MCF 10A (cell line): Measurements from ENCODE around the gene PLEK2. TPM values are rescaled to one million over a fixed set of nuclear protein-coding genes. Genes with fewer than 3 reads are reported as not detected.
A peak's percentile ranks its signal among the peaks of the same experiment; 100 is the strongest.

ENCODE experiments used
- BruUV-seq: library from RNA; stranded (reverse); fragments of 400-500 nt; replicated peaks from 2 replicates; lab custom pipeline; 2021; lab: Mats Ljungman, UMichigan
- CTCF ChIA-PET: fragments of 300-600 bp; sonication (Branson Sonifier 250); formaldehyde crosslinking; extraction: SDS; loops from one replicate; lab custom pipeline; 2021; ENCODE audit warnings: antibody characterized with exemption, inconsistent platforms; lab: Yijun Ruan, JAX
- POLR2A ChIA-PET: fragments of 300-600, 350-650 bp; sonication (Branson Sonifier 250); formaldehyde crosslinking; extraction: SDS; loops from one replicate; lab custom pipeline; 2020; ENCODE audit warnings: antibody characterized with exemption, inconsistent platforms; lab: Yijun Ruan, JAX
- DNase-seq: peaks from one replicate; pipeline ENCODE4 v3.0.0-alpha.2; 2018; ENCODE audit not compliant: unreplicated experiment
- H3K27ac Mint-ChIP-seq: one replicate; pipeline ENCODE4 v1.8.0; 2022; ENCODE audit warnings: mild to moderate bottlenecking, low read depth, mixed read lengths; ENCODE audit not compliant: unreplicated experiment
- H3K27me3 Mint-ChIP-seq: one replicate; pipeline ENCODE4 v1.8.0; 2022; ENCODE audit warnings: mixed read lengths; ENCODE audit not compliant: insufficient read depth, unreplicated experiment
- H3K36me3 Mint-ChIP-seq: one replicate; pipeline ENCODE4 v1.8.0; 2022; ENCODE audit warnings: mild to moderate bottlenecking, moderate library complexity, mixed read lengths; ENCODE audit not compliant: insufficient read depth, unreplicated experiment
- H3K4me1 Mint-ChIP-seq: one replicate; pipeline ENCODE4 v1.8.0; 2022; ENCODE audit warnings: mixed read lengths; ENCODE audit not compliant: insufficient read depth, unreplicated experiment
- H3K4me3 Mint-ChIP-seq: one replicate; pipeline ENCODE4 v1.8.0; 2022; ENCODE audit warnings: mild to moderate bottlenecking, moderate library complexity, mixed read lengths; ENCODE audit not compliant: unreplicated experiment
- H3K9me3 Mint-ChIP-seq: one replicate; pipeline ENCODE4 v1.8.0; 2022; ENCODE audit warnings: mixed read lengths; ENCODE audit not compliant: unreplicated experiment
- intact Hi-C: fragments of 100-400 bp; cut with micrococcal nuclease; formaldehyde crosslinking; loops from 2 replicates; pipeline ENCODE4 v1.14.1; 2022
- total RNA-seq: library from RNA; stranded (reverse); gene quantifications from 2 replicates; pipeline ENCODE4 v1.2.3, GENCODE V29; 2022
- TF ChIP-seq, protein P1 (sequence below): fragments of 200-600 bp; IDR thresholded peaks from one replicate; pipeline ENCODE4 v1.8.0; 2022; ENCODE audit warnings: antibody characterized with exemption, mild to moderate bottlenecking; ENCODE audit not compliant: unreplicated experiment

The PLEK2 gene
- total RNA-seq, 1 experiment from 2014 or later = 39.9 TPM

DNA sequence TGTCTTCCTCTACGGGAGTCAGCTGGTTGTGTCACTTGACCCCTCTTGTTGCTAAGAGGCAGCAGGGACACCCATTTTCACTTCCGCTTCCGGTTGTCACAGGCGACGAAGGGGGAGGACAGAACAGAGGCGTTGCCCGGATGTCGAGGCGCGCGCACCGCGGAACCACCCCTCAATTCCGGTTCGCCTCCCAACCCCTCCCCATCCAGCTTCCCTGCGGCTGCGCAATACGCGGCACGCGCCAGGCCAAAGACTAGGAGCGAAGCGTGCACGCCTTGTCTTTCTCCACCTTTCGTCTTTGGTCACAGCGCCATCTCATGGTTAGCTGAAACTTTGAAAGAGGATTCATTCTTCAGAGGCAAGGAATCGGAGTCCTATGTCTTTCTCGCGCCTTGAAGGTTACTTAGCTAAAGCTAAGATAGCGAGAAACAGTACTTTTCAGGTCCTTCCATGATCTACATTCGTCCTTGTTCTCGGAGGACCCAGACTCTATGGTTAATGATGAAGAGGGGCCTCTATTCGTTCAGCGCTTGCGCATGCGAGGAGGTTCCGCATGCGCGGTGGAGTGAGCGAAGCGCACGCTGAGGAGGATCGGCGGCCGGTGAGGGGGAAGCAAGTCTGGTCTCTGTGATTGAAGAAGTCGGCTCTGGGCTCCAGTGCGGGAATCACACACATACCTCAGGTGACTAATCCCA is 52.0 kb downstream of the PLEK2 start, which contains the start of the genes ATP6V1D and EIF2S1:
Gene ATP6V1D (minus strand): TSS at position 30 of the 695 bp plus-strand sequence. CDS start 106 bp downstream, outside the sequence.
Gene EIF2S1 (plus strand): TSS at position 554 of the 695 bp plus-strand sequence. CDS start 4,440 bp downstream, outside the sequence.
- POLR2A ChIA-PET = interaction anchor here (0.5 to 4.1 kb wide), 35 partner anchors 9 to 1998 kb away, joined by 3 to 46 read pairs (median 4); partner anchors contain the start of genes GPHN, PALS1, PLEK2 and RDH11
- H3K4me1 Mint-ChIP-seq = peaks cover 54% of the 10 kb centered on the region
- H3K9me3 Mint-ChIP-seq = no peaks in the 10 kb centered on the region
- H3K36me3 Mint-ChIP-seq = peaks cover 49% of the 10 kb centered on the region
- peak within 1 kb of the TSS; percentile 99 for H3K27ac Mint-ChIP-seq
- H3K4me3 Mint-ChIP-seq = peak within 1 kb of the TSS; percentile 90
- peak; percentile 99 for DNase-seq
- CTCF ChIA-PET = interaction anchor here (0.6 to 2.7 kb wide), 26 partner anchors 9 to 1127 kb away, joined by 3 to 27 read pairs (median 3); no protein-coding TSS in a partner anchor
- intact Hi-C loops = loop anchor here (1.0 kb wide), 1 partner anchor 119 kb away; the partner anchor contains the start of gene PALS1
- no peaks in the 10 kb centered on the region for H3K27me3 Mint-ChIP-seq
- no TSS peak for BruUV-seq
- TF ChIP-seq, protein P1, sequence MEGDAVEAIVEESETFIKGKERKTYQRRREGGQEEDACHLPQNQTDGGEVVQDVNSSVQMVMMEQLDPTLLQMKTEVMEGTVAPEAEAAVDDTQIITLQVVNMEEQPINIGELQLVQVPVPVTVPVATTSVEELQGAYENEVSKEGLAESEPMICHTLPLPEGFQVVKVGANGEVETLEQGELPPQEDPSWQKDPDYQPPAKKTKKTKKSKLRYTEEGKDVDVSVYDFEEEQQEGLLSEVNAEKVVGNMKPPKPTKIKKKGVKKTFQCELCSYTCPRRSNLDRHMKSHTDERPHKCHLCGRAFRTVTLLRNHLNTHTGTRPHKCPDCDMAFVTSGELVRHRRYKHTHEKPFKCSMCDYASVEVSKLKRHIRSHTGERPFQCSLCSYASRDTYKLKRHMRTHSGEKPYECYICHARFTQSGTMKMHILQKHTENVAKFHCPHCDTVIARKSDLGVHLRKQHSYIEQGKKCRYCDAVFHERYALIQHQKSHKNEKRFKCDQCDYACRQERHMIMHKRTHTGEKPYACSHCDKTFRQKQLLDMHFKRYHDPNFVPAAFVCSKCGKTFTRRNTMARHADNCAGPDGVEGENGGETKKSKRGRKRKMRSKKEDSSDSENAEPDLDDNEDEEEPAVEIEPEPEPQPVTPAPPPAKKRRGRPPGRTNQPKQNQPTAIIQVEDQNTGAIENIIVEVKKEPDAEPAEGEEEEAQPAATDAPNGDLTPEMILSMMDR = peak; percentile 99

- DNase-seq = peak; percentile 19
- BruUV-seq = TSS peak; percentile 54
- CTCF ChIA-PET = interaction anchor here (0.6 to 2.7 kb wide), 21 partner anchors 8 to 999 kb away, joined by 3 to 27 read pairs (median 3); no protein-coding TSS in a partner anchor
Measured at GRCh38 chr14:67358924-67359774, 52.8 kb downstream of the PLEK2 start.

GRCh38 chr14:67357969-67358354 is 54.0 kb downstream of the PLEK2 start:
- H3K4me1 Mint-ChIP-seq = peaks cover 41% of the 10 kb centered on the region
- intact Hi-C loops = no loop called here

More at GRCh38 chr14:67358924-67359774, 52.8 kb downstream of the PLEK2 start:
- H3K27me3 Mint-ChIP-seq = no peaks in the 10 kb centered on the region
- H3K27ac Mint-ChIP-seq = peak overlapping the region; percentile 99
- H3K9me3 Mint-ChIP-seq = no peaks in the 10 kb centered on the region
- TF ChIP-seq, protein P1 = no peak
- peak overlapping the region; percentile 90 for H3K4me3 Mint-ChIP-seq
- POLR2A ChIA-PET = interaction anchor here (0.7 to 4.1 kb wide), 32 partner anchors 8 to 851 kb away, joined by 3 to 46 read pairs (median 4); partner anchors contain the start of genes GPHN, PALS1, PLEK2 and RDH11
- H3K36me3 Mint-ChIP-seq = peaks cover 43% of the 10 kb centered on the region
- intact Hi-C loops = loop anchor here (1.0 kb wide), 1 partner anchor 118 kb away; the partner anchor contains the start of gene PALS1
- H3K4me1 Mint-ChIP-seq = peaks cover 53% of the 10 kb centered on the region

More at GRCh38 chr14:67357969-67358354, 54.0 kb downstream of the PLEK2 start:
- no peaks in the 10 kb centered on the region for H3K27me3 Mint-ChIP-seq
- peak overlapping the region; percentile 90 for H3K4me3 Mint-ChIP-seq
- DNase-seq = peak; percentile 9
- H3K9me3 Mint-ChIP-seq = no peaks in the 10 kb centered on the region
- ChIA-PET CTCF (interaction anchor here (0.5 to 1.0 kb wide), 2 partner anchors 12 to 17 kb away, joined by 3 read pairs; no protein-coding TSS in a partner anchor), POLR2A (interaction anchor here (0.5 to 4.1 kb wide), 6 partner anchors 14 to 850 kb away, joined by 3 to 46 read pairs (median 5); partner anchors contain the start of genes GPHN and PLEK2)
- TF ChIP-seq, protein P1 = no peak
- peaks cover 42% of the 10 kb centered on the region for H3K36me3 Mint-ChIP-seq
- BruUV-seq = no TSS peak
- peak overlapping the region; percentile 99 for H3K27ac Mint-ChIP-seq
